GM23338 (cell line): Measurements from ENCODE around the gene SLC35F1. TPM values are rescaled to one million over a fixed set of nuclear protein-coding genes. Genes with fewer than 3 reads are reported as not detected.

ENCODE experiments used
- ATAC-seq: fragments of 200-7000 bp; cut with Tn5 transposase; 3 replicates; pipeline ENCODE4 v1.9.1; 2020
- DNase-seq: peaks from one replicate; pipeline ENCODE4 v3.0.0-alpha.2; 2015; ENCODE audit warnings: low spot score
- H2AFZ ChIP-seq: fragments of 200-600 bp; sonication (generic); 2 replicates; pipeline ENCODE4 v1.8.0; 2016; ENCODE audit warnings: antibody characterized with exemption, mild to moderate bottlenecking, moderate library complexity
- H3F3A ChIP-seq: fragments of 200-600 bp; sonication (generic); replicated peaks from 2 replicates; pipeline ENCODE4 v1.8.0; 2017; ENCODE audit warnings: antibody characterized with exemption, mixed run types, low read depth
- H3K27ac ChIP-seq: fragments of 200-600 bp; sonication (generic); 2 replicates; pipeline ENCODE4 v1.6.1; 2016; ENCODE audit warnings: low read depth
- H3K27me3 ChIP-seq: fragments of 200-600 bp; sonication (generic); 2 replicates; pipeline ENCODE4 v1.8.0; 2016; ENCODE audit warnings: mild to moderate bottlenecking, mixed run types, moderate library complexity; ENCODE audit not compliant: insufficient read depth
- H3K36me3 ChIP-seq: fragments of 200-600 bp; sonication (generic); 2 replicates; pipeline ENCODE4 v1.8.0; 2016; ENCODE audit warnings: mild to moderate bottlenecking; ENCODE audit not compliant: insufficient read depth
- H3K4me1 ChIP-seq: fragments of 200-600 bp; sonication (generic); 2 replicates; pipeline ENCODE4 v1.8.0; 2016; ENCODE audit warnings: mild to moderate bottlenecking, moderate library complexity; ENCODE audit not compliant: insufficient read depth
- H3K4me2 ChIP-seq: fragments of 200-600 bp; sonication (generic); 2 replicates; pipeline ENCODE4 v1.7.1; 2017; ENCODE audit warnings: mixed run types
- H3K4me3 ChIP-seq: fragments of 200-600 bp; sonication (generic); 2 replicates; pipeline ENCODE4 v1.6.1; 2016; ENCODE audit warnings: mixed run types
- H3K79me2 ChIP-seq: fragments of 200-600 bp; sonication (generic); replicated peaks from 2 replicates; pipeline ENCODE4 v1.8.0; 2017; ENCODE audit warnings: mild to moderate bottlenecking; ENCODE audit not compliant: insufficient read depth
- H3K9me2 ChIP-seq: fragments of 200-600 bp; sonication (generic); 2 replicates; pipeline ENCODE4 v1.8.0; 2017; ENCODE audit not compliant: insufficient read depth
- H4K20me1 ChIP-seq: fragments of 200-600 bp; sonication (generic); replicated peaks from 2 replicates; pipeline ENCODE4 v1.8.0; 2017; ENCODE audit warnings: mild to moderate bottlenecking; ENCODE audit not compliant: insufficient read depth
- H3K27ac Mint-ChIP-seq: 2 replicates; pipeline ENCODE4 v1.8.0; 2020; ENCODE audit warnings: inconsistent platforms, mild to moderate bottlenecking, moderate library complexity, mixed read lengths
- H3K27me3 Mint-ChIP-seq: 3 replicates; pipeline ENCODE4 v1.8.0; 2022; ENCODE audit warnings: low read depth, mild to moderate bottlenecking, moderate library complexity, mixed read lengths, inconsistent platforms; ENCODE audit not compliant: insufficient read depth, poor library complexity
- H3K36me3 Mint-ChIP-seq: 3 replicates; pipeline ENCODE4 v1.8.0; 2021; ENCODE audit warnings: low read depth, mild to moderate bottlenecking, inconsistent platforms, moderate library complexity, mixed read lengths
- H3K4me1 Mint-ChIP-seq: 3 replicates; pipeline ENCODE4 v1.8.0; 2020; ENCODE audit warnings: mild to moderate bottlenecking, inconsistent platforms, mixed read lengths
- H3K4me3 Mint-ChIP-seq: 3 replicates; pipeline ENCODE4 v1.8.0; 2021; ENCODE audit warnings: moderate library complexity, mild to moderate bottlenecking, inconsistent platforms, mixed read lengths
- H3K9me3 Mint-ChIP-seq: 3 replicates; pipeline ENCODE4 v1.8.0; 2020; ENCODE audit warnings: moderate library complexity, mild to moderate bottlenecking, inconsistent platforms, mixed read lengths
- CREB1 ChIP-seq: fragments of 250-450 bp; sonication (Bioruptor Pico); IDR thresholded peaks from 2 replicates; pipeline ENCODE4 v1.5.0; 2020; ENCODE audit warnings: low read depth, mild to moderate bottlenecking, moderate library complexity
- CTCF ChIP-seq, 2 experiments: fragments of 200-600 bp in 1 of 2; sonication (generic) in 1 of 2; conservative IDR thresholded peaks; 2 replicates each; pipeline versions ENCODE4 v1.5.1 to v1.6.1; 2016 to 2017; ENCODE audit warnings: antibody characterized with exemption in 2 of 2, low read depth in 2 of 2, mild to moderate bottlenecking in 2 of 2, moderate library complexity in 1 of 2
- ETS1 ChIP-seq: IDR thresholded peaks from 2 replicates; pipeline ENCODE4 v1.6.1; 2016; ENCODE audit warnings: antibody characterized with exemption
- EZH2phosphoT487 ChIP-seq: fragments of 200-600 bp; sonication (generic); IDR thresholded peaks from one replicate; pipeline ENCODE4 v1.8.1; 2018; ENCODE audit warnings: antibody characterized with exemption; ENCODE audit not compliant: unreplicated experiment
- JUNB ChIP-seq: IDR thresholded peaks from one replicate; pipeline ENCODE4 v1.6.1; 2016; ENCODE audit warnings: antibody characterized with exemption; ENCODE audit not compliant: unreplicated experiment
- NANOG ChIP-seq: IDR thresholded peaks from 2 replicates; pipeline ENCODE4 v1.6.1; 2016; ENCODE audit warnings: antibody characterized with exemption, borderline replicate concordance
- POLR2AphosphoS5 ChIP-seq: IDR thresholded peaks from 2 replicates; pipeline ENCODE4 v1.6.1; 2016; ENCODE audit warnings: antibody characterized with exemption, low read depth
- REST ChIP-seq: IDR thresholded peaks from one replicate; pipeline ENCODE4 v1.6.1; 2018; ENCODE audit warnings: antibody characterized with exemption; ENCODE audit not compliant: unreplicated experiment
- STAT1 ChIP-seq: IDR thresholded peaks from one replicate; pipeline ENCODE4 v1.6.1; 2016; ENCODE audit warnings: antibody characterized with exemption; ENCODE audit not compliant: unreplicated experiment
- ZNF114 ChIP-seq: fragments of 250-450 bp; sonication (Bioruptor Pico); IDR thresholded peaks from 2 replicates; pipeline ENCODE4 v1.5.0; 2020; ENCODE audit warnings: mild to moderate bottlenecking, moderate library complexity
- ZNF331 ChIP-seq: fragments of 250-450 bp; sonication (Bioruptor Pico); IDR thresholded peaks from 2 replicates; pipeline ENCODE4 v1.5.0; 2020; ENCODE audit warnings: low read depth, mild to moderate bottlenecking, moderate library complexity
- ZNF462 ChIP-seq: fragments of 250-450 bp; sonication (Bioruptor Pico); IDR thresholded peaks from 2 replicates; pipeline ENCODE4 v1.5.0; 2020; ENCODE audit warnings: mild to moderate bottlenecking, moderate library complexity
- polyA plus RNA-seq: library from polyadenylated mRNA; unstranded; fragments of >200 nt; fragmentation: Nextera tagmentation; extraction: Ambion mirVana; gene quantifications from 2 replicates; pipeline ENCODE4 v1.2.1, GENCODE V29; 2016
- total RNA-seq: library from RNA; depleted of rRNA; stranded (reverse); fragments of >200 nt; shearing (Covaris generic); gene quantifications from 2 replicates; pipeline ENCODE4 v1.2.3, GENCODE V29; 2014

The SLC35F1 gene
- total and polyA plus RNA-seq, 2 experiments from 2014 or later = 3.0 to 10.3 TPM

GRCh38 chr6:117951783-117952182 lies 44.7 kb downstream of the SLC35F1 start (continued):
- TF ChIP-seq ZNF462 (CRISPR knock-in tag) = peak; percentile 88
- no peak for TF ChIP-seq POLR2AphosphoS5
- TF ChIP-seq NANOG = 0 out of 2 replicates have a peak, but pooled peaks have one; percentile 5

GRCh38 chr6:117955684-117956256 lies 48.7 kb downstream of the SLC35F1 start:
- Mint-ChIP-seq H3K9me3 (no peaks in the 10 kb centered on the region), H3K4me1 (peaks cover 17% of the 10 kb centered on the region), H3K36me3 (no peaks in the 10 kb centered on the region), H3K27me3 (no peaks in the 10 kb centered on the region), H3K27ac (no peak overlapping the region), H3K4me3 (no peak overlapping the region)
- Histone ChIP-seq H3K9me2 (no peaks in the 10 kb centered on the region), H3K4me3 (no peak overlapping the region), H3K4me2 (no peak overlapping the region), H3K27me3 (no peaks in the 10 kb centered on the region), H3K4me1 (peaks cover 12% of the 10 kb centered on the region), H3K79me2 (no peaks in the 10 kb centered on the region), H3K36me3 (no peaks in the 10 kb centered on the region), H3F3A (no peaks in the 10 kb centered on the region), H4K20me1 (no peaks in the 10 kb centered on the region), H2AFZ (no peak overlapping the region), H3K27ac (no peak overlapping the region)
- TF ChIP-seq POLR2AphosphoS5 = no peak
- TF ChIP-seq ETS1 = no peak
- no peak for TF ChIP-seq EZH2phosphoT487
- TF ChIP-seq ZNF331 = no peak
- no peak for TF ChIP-seq REST
- no peak for TF ChIP-seq JUNB
- no peak for TF ChIP-seq CTCF (conservative IDR thresholded peaks at IDR 0.05; ENCODE audit: low read depth in 2 of 2)
- TF ChIP-seq STAT1 = no peak
- TF ChIP-seq ZNF114 (CRISPR knock-in tag) = no peak
- no peak for TF ChIP-seq CREB1 (CRISPR knock-in tag)
- no peak for TF ChIP-seq NANOG
- ATAC-seq = no peak
- no peak for DNase-seq
